NCI-H1436 (cell line): ENCODE results near the gene STMN3.
"Not testable (repeated sequence)": the region's sequence is repeated elsewhere in the genome, so short reads cannot be mapped to it uniquely, and the experiment has no call there.

ENCODE experiments used
- DNase-seq: peaks from one replicate; lab custom pipeline; 2025; lab: John Stamatoyannopoulos, UW

Gene STMN3

GRCh38 chr20:63612276-63612931 lies 40.8 kb downstream of the STMN3 start:
- no peak for DNase-seq

DNA sequence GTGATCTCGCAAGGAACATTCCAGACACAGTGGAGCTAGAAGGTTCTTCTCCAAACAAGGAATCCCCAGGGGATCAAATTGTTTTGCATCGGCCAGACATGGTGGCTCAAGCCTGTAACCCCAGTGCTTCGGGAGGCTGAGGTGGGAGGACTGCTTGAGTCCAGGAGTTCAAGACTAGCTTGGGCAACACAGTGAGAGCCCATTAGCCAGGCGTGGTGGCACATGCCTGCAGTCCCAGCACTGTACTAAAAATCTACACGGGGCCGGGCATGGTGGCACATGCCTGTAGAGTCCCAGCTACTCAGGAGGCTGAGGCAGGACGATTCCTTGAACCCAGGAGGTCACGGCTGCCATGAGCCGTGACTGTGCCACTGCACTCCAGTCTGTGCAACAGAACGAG lies 41.6 kb downstream of the STMN3 start:
- no peak for DNase-seq

DNA sequence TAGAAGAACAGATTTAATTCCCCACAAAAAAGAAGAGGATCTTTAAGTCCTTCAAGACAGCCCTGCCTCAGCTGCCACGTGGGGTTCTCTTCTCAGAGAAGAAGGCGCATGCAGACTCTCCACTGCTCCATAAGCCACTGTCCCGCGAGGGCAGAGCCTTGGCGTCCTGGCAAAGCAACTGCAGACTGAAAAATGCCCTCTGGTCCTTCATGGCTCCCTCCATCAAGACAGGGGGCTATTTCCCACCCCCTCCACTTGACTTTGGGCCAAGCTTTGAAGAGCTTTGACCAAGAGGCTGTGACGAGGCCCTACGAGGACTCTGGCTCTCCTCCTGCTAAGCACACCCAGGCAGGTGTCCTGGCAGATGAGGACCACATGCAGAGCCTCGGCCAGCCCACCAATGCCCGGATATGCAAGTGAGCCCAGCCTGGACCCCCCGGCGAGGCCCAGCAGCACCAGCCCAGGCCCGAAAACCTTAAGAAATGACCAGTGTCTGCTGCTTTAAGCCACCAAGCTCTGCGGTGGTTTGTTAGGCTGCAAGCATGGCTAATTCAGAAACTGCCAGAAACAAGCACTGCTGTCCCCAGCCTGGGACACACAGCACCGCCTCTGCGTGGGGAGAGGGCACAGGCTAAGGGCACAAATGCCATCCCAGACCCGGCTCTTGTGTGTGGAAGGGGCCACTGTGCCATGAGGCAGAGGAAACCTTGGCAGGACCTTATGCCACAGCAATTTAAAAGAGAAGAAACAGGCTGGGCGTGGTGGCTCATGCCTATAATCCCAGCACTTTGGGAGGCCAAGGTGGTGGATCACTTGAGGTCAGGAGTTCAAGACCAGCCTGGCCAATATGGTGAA lies 42.4 kb downstream of the STMN3 start:
- no peak for DNase-seq

GRCh38 chr20:63606686-63607085 lies 46.5 kb downstream of the STMN3 start:
- no peak for DNase-seq

- DNase-seq = no peak
Measured at GRCh38 chr20:63602321-63602720, 50.9 kb downstream of the STMN3 start.

- not testable (repeated sequence) for DNase-seq
Measured at GRCh38 chr20:63601679-63602078, 51.5 kb downstream of the STMN3 start.

DNA sequence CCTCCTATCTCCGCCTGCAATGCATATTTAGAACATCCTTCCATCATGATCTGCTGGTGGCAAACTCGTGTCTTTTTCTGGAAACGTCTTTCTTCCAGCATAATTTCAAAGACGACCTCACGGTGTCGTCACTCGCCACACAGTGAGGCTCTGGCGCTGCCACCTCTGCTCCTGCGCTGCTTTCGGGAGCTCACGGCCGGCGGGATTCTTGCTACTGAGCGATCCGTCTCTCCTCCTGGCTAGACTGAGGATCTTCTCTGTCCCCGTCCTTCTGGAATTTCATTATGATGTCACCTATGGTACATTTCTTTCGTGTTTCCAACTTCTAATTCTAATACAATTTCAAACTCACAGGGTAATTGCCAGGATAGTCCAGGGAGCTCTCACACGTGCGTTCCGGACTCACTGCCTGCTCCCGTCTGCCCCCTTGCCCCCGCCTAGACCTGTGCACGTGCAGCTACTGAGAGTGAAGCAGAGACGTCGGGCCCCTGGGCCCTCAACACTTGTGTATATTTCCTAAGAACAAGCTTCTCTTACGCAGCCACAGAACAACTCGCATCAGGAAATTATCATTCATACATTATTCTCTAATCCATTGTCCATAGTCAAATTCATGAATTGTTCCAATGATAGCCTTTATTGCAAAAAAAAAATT lies 53.7 kb downstream of the STMN3 start:
- DNase-seq = no peak

- no peak for DNase-seq
Measured at GRCh38 chr20:63598479-63599395, 54.5 kb downstream of the STMN3 start.

DNA sequence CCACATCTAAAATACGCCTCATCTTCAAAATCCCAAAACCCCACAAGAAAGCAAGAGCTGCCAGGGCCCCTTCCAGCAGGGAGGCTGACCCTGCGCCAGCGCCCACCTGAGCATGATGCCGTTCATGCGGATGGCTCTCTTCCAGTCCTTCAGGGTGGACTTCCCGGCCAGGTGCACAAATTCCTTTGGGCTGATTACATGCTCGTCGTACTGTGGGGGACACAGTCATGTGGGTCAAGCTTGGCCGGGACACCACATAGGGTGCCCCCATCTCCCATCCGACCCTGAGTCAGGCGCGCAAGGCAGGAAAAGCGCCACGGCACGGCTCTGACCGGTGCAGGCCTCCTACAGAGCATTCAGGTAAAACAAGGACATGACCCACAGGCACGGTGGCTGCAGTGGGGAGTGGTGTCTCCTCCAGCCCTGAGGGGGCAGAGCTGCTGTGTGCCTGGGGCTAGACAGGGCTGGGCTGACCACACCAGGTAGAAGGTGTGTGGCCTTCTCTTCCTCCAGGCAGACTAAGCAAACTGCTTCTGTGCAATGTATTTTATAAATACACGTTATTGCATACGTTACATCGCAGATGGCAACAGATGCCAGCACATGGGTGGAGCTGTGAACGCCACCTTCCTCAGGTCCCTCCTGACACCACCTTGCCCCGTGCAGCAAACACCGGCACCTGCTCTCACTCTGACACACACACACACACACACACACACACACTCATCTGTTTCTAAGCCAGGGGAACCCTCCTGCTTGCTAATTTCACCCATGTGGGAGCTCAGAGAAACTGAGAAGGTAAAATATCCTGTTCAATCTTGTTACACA lies 55.4 kb downstream of the STMN3 start:
- no peak for DNase-seq

- DNase-seq = no peak
Measured at GRCh38 chr20:63596423-63596822, 56.8 kb downstream of the STMN3 start.

DNA sequence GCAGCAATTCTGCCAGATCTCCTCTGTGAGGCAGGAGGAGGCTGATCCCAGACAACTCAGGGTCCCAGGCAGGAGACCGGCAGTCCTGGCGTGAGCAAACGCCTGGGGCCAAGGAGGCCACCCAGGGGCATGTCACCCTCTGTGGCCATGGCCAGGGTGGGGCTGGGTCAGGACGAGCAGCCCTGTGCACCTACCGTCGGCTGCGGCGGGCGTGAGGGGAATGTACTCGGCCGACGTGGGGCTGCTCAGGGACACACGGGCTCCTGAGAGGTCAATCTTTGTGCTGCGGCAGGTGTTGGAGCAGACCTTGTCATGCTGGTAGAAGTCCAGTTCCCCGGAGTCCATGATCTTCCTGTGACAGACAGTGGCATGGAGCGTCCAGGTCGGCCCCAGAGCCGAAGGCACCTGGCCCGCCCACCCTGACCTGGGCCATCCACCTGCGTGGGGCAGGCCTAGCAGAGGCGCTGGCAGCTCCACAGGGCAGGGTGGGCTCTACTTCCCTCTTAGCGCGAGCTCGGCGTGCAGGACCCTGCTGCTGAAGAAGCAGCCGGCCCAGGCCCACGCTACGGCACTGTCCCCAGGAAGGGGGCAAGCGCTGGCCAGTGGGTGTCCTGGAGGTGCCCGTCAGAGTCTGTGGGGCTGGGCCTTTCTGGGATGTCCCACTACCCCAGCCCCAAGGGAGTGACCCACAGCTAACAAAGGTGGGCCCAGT lies 57.7 kb downstream of the STMN3 start:
- DNase-seq = no peak

GRCh38 chr20:63594043-63594561 lies 59.1 kb downstream of the STMN3 start:
- DNase-seq = no peak

GRCh38 chr20:63592661-63593060 lies 60.6 kb downstream of the STMN3 start:
- DNase-seq = no peak

DNA sequence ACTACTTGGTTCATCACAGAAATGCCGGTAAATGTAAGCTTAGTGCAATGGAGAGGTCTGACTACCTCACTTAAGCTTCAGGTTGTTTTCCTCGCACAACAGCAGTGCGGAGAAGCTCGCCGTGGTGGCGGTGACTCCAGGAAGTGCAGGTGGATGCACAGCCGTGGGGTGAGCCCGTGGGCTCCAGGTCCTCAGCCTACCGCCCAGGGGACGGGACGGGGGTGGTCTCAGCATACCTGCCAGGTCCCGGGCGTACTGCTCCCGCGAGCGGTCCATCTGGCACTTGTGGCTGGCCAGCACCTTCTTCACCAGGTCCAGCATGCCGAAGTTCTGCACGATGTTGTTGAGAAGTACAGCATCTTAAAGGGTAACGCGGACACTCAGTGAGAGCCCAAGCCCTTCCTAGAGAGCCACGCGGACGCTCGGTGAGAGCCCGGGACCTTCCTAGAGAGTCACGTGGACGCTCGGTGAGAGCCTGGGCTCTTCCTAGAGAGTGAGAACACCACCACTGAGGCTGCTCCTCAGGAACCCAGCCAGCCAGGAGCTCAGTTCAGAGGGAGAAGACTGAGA lies 61.4 kb downstream of the STMN3 start:
- DNase-seq = no peak

GRCh38 chr20:63591147-63591533 lies 62.1 kb downstream of the STMN3 start:
- no peak for DNase-seq

GRCh38 chr20:63590218-63591146 lies 62.7 kb downstream of the STMN3 start:
- no peak for DNase-seq
